ENCODE measurements around the gene LILRB2.
"Not testable (repeated sequence)": the region's sequence is repeated elsewhere in the genome, so short reads cannot be mapped to it uniquely, and the experiment has no call there.

The LILRB2 gene

GRCh38 chr19:54299515-54299914 is 18.6 kb upstream of the LILRB2 start:
- no peak for TF ChIP-seq CTCF (conservative IDR thresholded peaks at IDR 0.05)
- no peak overlapping the region for H3K27ac ChIP-seq

GRCh38 chr19:54299126-54299498 is 18.2 kb upstream of the LILRB2 start:
- no peak for TF ChIP-seq CTCF (conservative IDR thresholded peaks at IDR 0.05)
- H3K27ac ChIP-seq, result no peak overlapping the region

- TF ChIP-seq CTCF (conservative IDR thresholded peaks at IDR 0.05), result no peak
- H3K27ac ChIP-seq, result no peak overlapping the region
Observed at GRCh38 chr19:54298357-54299125, 17.6 kb upstream of the LILRB2 start.

GRCh38 chr19:54297759-54298305 is 16.9 kb upstream of the LILRB2 start:
- no peak overlapping the region for H3K27ac ChIP-seq
- TF ChIP-seq CTCF (conservative IDR thresholded peaks at IDR 0.05), result no peak; the same call in 1 of the 2 replicates

GRCh38 chr19:54294539-54294938 is 13.6 kb upstream of the LILRB2 start:
- TF ChIP-seq CTCF (conservative IDR thresholded peaks at IDR 0.05), result no peak
- H3K27ac ChIP-seq, result no peak overlapping the region

GRCh38 chr19:54289160-54289559 is 8.2 kb upstream of the LILRB2 start:
- not testable (repeated sequence) for H3K27ac ChIP-seq

GRCh38 chr19:54287456-54287855 is 6.5 kb upstream of the LILRB2 start:
- TF ChIP-seq CTCF (conservative IDR thresholded peaks at IDR 0.05), result no peak
- H3K27ac ChIP-seq, result no peak overlapping the region

- not testable (repeated sequence) for H3K27ac ChIP-seq
Observed at GRCh38 chr19:54286283-54286682, 5.4 kb upstream of the LILRB2 start.

GRCh38 chr19:54285427-54286056 is 4.6 kb upstream of the LILRB2 start:
- not testable (repeated sequence) for H3K27ac ChIP-seq

Measured in VCaP (cell line).